ENCODE measurements around the gene DPP6.

Gene DPP6

DNA sequence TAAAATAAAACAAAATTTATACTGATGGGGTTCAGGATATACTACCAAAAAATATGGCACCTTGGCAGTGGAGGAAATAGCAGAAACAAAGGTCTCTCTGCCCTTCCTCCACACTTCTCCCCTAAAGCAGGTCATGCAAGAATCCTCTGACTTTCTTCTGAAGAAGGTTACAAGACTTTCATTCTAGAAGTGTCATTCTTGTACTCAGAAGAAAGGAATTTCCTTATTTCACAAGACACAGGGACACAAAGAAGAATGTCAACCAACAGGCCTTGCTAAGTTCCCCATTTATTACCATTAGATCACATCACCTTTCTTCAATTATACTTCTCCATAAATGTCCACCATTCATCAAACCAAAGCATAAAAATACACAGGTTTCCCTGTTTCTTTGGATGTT lies 480.6 kb downstream of the DPP6 start:
- DNase-seq (ENCODE audit: low read depth): no peak

DNA sequence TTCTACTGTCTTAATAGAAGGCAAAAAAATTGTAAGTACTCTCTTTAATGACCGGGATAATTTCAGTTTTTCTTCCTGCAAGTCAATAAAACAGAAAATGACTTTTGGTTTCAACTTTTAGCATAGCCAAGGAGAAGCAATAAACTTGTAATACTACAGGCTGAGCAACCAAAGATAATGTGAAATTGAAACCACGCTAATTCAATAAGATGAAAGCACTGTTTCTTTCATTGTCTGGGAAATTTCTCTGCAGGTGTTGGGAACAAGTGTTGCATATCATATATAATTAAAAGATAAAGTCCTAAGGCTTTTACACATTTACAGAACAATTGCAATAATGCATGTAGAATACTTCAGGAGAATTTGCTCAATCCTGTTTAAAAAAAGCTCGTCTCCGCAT lies 488.4 kb downstream of the DPP6 start:
- DNase-seq (ENCODE audit: low read depth): no peak

DNA sequence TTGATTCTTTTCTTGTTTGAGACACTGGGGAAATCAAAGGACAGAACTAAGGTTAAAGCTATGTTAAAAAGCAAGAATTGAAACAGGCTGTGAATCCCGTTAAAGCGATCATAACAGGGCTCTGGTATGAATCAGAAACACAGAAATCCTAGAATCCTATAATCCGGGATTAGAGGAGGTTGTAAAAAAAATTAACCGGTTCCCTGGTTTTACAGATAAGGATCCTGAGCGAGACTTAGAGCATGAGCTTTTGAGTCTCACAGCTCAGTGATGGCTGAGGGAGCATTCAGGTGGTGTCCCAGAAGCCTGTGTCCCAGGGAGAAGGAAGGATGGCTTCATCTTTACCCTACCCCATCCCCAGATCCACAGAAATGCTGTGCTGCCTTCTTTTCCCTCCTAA lies 489.4 kb downstream of the DPP6 start:
- no peak for DNase-seq (ENCODE audit: low read depth)

DNA sequence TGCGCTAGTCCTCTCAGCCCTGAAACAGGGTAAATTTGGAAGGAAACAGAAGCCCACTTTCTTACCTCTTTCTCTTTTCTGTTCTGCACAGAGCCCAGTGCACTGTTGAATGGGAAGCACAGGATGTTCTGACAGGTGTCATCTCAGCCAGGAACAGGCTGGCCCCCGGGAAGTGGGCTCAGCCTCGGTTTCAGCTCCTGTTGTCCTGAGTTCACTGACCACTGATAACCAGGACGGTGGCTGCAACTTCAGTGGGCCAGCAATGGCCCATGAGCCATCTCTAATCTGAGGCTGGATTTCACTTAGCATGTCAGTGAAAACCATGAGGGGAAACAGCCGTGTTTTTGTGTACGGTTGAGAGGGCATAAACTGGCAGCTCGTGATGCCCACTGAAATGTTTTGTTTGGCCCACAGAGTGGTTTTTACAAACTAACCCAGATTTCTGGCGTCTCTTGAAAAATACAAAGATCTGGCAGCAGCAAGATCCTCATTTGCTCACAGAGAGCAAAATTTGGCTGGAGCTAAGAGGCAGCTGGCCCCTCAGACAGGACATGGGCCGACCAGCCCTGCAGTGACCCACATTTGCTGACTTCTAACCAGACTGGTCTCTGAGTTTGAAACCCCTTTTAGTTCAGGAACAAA lies 494.9 kb downstream of the DPP6 start:
- no peak for DNase-seq (ENCODE audit: low read depth)

DNA sequence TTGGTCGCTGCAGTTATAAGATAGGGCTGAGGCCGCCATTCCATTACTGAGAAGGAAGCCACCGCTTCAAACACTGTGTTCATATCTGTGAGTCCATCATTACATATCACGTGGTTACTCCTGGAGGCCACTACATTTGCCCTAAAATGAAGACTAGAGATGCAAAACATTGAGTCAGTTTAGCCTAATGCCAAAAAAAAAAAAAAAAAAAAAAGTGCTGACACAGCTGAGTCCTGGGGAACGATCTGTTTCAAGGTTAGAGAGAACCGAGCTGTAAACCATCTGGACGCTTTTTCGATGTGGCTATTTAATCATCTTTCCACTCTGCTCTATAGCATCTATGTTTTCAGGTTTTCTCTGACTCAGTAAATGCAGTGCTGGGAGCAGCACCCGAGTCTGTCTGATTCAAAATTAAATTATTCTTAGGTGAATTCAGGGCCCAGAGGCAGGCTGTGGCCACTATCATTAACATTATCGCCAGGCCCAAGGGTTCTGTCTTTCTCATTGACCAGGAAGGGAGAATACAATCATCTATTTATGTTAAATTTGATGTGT lies 501.6 kb downstream of the DPP6 start:
- no peak for DNase-seq (ENCODE audit: low read depth)

DNA sequence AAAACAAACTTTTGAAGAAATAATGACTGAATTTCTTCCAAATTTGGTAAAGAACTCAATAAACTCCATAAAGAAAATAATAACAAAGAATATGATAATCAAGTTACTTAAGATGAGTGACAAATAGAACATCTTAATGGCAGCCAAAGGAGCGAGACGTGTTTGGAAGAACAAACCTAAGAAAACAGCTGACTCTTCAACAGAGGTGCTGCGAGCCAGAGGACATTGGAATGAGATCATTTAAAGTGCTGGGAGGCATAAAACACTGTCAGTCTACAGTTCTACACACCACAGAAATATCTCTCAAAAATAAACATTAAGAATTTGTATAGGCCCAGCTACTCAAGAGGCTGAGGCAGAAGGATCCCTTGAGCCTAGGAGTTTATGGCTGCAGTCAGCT lies 507.3 kb downstream of the DPP6 start:
- DNase-seq (ENCODE audit: low read depth): no peak

DNA sequence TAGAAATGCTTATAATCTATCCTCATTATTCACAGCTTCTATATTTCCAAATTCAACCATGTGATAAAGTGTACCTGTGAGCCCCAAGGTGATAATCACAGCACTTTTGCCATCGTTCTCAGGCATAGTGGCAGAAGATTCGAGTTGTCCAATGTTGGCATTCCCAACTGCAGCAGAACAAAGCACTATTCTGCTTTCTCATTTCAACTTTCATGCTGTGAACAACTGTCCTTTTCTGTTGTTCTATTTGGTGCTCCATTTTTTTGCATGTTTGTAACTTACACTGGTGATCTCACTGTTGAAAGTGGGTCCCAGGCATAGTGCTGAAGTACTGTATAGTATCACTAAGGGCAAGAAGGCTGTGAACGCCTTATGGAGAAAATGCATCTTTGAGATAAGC lies 512.5 kb downstream of the DPP6 start:
- DNase-seq (ENCODE audit: low read depth): no peak

DNA sequence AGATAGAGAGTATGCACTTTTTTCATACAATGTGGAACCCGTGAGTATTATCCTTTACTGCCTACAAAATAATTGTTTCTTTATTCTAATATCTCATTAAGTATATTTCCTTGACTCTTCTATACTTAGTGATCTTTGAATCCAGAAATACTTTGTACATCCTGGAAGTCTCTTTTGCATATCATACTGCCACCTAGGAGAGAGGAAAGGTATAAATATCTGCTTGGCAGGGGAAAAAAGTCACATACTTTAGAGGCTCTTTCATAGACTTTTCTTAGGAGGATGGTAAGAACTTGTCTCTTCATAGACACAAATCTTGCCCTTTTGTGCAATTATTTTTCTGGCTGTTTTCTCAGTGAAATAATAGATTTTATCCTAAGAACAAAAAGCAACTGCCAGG lies 514.7 kb downstream of the DPP6 start:
- no peak for DNase-seq (ENCODE audit: low read depth)

DNA sequence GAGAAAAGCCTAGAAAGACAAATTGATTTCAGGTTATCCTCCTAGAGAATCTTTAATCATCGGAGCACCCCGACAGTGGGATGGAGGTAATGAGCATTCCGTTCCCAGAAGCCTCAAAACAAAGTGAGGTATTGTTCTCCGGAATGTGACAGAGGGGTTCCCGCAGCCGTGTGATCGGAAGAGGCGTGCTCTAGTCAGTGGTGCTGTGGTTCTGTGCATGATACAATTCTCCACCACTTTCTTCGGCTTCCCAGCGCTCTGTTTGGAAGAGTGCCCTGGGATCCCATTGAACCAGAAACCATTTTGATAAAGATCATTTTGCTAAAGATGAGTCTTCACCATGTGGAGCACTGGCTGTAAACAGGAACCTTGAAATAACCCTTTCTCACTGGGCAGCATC lies 516.1 kb downstream of the DPP6 start:
- no peak for DNase-seq (ENCODE audit: low read depth)

DNA sequence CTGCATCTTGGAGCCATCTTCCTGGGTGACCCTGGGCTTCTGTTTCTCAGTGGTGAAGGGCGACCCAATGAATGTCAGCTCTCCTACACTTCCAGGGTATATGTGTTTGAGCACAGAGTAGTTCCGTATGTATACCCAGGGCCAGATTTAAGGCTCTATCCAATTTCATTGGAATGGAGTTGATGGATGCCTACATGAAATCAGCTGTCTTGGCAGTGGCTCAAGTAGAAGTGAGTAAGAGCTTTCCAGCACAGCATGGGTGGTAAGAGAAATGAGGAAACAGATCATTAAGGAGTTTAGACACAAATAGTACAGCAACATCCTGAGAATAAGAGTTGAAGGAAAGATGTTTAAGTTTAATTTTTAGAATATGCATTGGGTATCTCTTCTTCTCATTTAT lies 517.7 kb downstream of the DPP6 start:
- DNase-seq (ENCODE audit: low read depth): no peak

DNA sequence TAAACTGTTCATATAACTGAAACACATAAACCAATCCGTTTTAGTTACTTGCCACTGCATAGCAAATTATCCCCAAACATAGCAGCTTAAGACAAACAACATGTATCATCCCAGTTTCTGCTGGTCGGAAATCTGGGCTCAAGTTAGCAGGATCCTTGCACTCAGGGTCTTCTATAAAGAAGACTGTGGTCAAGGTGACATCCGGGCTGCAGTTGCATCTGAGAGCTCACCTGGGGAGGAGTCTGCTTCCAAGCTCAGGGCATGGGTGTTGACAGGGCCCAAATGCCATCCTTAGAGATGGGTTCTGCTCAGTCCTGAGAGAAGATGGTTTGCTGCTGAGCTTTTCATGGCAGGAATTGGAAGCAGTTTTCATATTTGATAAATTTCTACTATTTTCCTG lies 519.6 kb downstream of the DPP6 start:
- DNase-seq (ENCODE audit: low read depth): no peak

DNA sequence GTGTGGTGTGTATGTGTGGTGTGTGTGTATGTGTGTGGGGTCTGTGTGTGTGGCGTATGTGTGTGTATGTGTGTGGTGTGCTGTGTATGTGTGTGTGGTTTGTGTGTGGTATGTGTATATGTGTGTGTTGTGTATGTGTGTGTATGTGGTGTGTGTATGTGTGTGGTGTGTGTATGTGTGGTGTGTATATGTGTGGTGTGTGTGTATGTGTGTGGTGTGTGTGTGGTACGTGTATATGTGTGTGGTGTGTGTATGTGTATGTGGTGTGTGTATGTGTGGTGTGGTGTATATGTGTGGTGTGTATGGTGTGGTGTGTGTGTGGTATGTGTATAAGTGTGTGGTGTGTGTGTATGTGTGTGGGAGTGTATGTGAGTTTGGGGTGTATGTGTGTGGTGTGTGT lies 522.0 kb downstream of the DPP6 start:
- DNase-seq (ENCODE audit: low read depth): no peak

DNA sequence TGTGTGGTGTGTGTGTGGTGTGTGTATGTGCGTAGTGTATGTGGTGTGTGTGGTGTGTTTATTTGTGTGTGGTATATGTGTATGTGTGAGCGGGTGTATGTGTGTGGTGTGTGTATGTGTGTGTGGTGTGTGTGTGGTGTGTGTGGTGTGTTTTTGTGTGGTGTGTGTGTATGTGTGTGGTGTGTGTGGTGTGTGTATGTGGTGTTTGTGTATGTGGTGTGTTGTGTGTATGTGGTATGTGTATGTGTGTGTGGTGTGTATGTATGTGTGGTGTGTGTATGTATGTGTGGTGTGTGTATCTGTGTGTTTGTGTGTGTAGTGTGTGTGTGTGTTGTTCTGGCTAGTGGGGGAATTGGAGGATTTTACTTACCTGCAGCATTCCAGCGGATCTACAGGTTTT lies 523.3 kb downstream of the DPP6 start:
- DNase-seq (ENCODE audit: low read depth): no peak

DNA sequence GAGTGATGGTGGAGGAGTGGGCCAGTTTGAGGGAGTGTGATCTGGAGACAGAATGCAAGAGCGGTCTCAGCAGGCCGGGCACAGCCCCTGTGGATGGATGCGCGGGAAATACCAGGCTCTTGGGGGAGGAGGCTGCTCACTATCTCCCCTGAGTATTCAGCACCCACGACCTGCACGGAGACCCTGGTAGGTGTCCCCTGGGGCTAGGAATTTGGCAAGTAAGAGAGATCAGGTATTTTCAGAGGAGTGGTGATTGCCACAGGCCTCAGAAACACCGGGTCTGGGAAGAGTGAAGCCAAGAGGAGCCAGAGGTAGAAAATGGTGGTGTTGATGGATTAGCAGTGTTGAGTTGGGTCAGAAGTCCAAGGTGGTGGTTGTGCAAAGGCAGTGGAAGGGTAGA lies 524.4 kb downstream of the DPP6 start:
- no peak for DNase-seq (ENCODE audit: low read depth)

DNA sequence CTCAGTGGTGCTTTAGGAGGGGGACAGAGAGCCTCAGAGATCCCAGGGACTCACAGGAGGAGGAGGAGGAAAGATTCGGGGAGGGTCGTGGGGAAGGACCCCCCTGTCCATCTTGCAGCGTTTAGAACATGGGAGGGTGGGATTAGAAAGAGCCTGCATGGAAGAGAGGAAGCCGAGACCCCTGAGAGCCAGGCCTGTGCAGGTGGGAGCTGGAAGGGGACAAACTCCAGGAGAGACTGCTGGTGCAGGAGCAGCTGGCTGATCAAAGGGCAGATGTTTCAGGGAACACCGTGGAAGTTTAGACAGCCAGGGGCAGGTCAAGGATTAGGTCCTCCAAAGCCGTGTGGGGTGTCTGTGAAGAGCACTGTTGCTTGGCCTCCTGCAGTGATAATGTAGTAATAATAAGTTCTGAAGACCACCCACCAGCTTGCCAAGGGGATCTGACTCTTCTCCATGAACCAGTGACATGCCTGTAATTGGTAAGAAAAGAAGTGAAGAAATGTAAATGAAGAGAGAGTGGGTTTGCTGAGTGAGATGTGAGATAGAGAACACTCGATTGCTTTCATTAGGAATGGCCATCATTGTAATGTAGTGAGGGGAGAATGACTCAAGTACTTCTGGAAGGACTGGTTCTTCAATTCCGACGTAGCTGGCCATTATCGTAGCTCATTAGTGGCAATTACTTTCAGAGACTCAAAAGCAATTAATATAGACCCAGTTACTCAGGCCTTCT lies 525.1 kb downstream of the DPP6 start:
- no peak for DNase-seq (ENCODE audit: low read depth)

DNA sequence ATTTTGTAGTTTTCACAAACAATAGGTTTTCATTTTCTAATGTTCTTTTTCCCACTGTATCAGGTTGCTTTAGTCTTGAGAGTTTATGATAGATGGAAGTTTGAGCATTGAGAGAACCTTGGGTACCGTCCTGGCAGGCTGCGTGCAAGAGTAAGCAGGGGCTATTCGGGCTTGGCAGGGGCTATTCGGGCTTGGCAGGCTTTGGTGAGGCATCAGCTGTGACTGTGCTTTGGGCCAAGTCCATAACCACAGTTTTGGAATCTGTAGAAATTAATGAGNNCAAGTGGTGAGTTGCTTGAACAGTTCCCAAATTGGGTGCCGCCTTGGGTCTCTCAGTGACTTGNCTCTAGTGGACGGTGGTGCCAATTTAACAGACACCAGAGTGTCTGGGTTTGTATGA lies 526.1 kb downstream of the DPP6 start:
- DNase-seq (ENCODE audit: low read depth): no peak

DNA sequence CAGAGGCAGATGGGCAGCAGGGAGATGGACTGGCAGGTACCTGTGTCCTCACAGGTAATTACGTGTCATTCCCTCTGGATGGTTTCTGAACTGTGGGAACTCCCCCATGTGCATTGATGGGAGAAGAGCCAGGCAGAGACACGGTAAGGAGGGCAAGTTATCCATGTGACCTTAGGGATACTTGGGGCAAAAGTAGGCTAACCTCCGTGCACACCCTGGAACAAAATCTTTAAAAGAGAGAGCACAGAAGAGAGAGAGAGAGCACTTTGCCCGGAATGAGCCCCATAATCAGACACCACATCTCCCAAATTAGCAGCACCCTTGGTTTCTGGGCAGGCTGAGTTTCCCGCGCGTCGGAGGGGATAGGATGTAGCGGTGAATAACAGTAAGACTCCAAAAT lies 527.5 kb downstream of the DPP6 start:
- DNase-seq (ENCODE audit: low read depth): no peak

DNA sequence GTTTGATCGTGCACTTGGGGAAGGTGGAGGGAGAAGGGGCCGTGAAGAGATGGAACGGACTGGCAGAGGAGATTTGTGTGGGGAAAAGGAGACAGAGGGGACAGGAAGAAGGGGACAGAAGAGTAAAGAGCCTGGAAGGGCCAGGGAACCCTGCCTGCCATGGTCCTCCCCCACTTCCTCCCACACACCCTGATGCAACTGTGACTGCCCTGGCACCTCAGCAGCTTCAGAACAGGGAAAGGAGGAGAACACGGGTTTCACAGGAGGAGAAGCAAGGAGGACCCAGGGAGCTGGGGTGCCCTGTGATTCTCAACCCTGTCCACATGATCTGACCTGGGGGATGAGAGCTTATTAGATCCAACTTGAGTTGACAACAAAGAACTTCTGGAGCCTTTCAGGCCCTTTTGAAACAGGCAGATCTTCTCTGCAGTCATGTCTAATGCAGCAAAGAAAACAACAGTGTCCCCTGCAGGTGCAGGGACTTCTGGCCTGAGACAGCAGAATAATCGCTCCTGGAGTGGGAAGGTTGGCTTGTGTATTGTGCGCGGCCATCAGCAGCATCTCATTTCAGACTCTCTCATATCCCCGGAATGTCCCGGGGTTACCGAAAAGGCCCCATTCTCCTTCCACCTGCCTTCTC lies 529.2 kb downstream of the DPP6 start:
- DNase-seq (ENCODE audit: low read depth): no peak

DNA sequence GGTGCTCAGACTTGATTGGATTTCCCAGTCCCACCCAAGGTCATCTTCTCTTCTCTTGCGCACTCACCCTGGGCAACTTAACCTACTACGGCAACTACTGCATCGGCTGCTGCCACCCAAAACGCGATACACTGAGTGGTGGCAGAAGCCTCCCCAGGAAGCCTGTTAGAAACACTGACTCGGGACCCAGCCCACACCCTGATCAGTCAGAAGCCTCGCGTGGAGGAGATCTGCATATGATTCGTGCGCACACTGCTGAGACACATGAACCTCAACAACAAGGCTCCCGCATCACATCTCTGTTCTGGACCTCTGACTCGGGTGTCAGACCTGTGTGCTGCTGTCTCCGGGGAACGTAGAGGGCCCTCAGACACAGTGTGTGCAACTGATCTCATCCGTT lies 531.3 kb downstream of the DPP6 start:
- DNase-seq (ENCODE audit: low read depth): no peak

DNA sequence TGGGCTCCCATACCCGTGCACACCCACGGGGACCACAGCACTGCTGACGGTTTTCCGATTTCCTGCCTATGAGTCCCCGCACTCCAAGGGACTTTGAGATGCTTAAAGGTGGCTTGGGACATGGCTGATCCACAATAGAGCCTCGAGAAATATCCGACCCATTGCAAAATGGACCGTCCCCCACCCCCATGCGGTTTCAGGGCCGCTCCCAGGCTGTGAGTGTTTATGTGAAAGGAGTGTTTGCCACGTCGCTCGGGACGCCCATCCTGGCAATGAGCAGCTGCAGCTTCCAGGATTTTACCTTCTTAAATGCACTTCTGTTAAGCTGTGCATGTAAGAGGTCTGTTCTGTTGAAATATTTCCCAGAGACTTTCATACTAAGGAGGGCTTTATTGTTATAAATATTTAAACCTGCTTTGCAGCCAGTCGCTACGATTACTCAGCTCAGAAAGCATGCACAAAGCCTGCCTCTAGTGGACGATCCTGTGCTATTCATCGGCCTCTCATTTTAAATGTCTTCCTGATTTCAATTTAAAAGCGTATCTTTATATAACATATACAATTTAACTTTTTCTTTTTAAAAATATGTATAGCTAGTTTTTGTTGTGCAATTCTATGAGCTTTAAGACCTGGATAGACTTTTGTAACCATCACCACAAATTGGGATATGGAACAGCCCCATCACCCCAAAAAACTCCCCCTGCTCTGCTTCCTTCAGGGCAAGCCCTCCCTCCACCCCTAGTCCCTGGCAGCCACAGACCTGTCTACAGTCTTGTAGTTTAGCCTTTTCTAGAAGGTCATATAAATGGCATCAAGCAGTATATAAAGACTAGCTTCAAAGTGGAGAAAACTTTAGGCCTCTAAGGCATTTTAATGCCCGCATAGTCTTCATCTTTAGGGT lies 532.4 kb downstream of the DPP6 start:
- DNase-seq (ENCODE audit: low read depth): no peak

DNA sequence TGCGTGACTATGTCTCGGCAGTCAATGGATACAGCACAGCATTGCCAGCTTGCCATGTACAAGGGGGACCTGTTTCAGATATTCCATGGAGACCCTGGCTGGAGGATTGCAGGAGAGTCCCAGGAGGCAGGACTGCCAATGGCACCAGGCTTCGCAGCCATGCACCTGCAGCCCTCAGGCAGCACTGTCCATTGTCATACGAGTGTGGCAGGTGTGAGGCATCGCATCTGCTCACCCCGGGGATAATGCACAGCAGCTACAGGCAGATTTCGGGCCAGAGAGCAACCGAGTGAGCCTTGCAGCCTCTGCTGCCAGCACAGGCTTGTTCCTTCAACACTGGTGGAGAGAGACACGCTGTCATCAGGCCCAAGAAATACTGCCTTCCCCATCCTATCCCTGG lies 535.6 kb downstream of the DPP6 start:
- no peak for DNase-seq (ENCODE audit: low read depth)

DNA sequence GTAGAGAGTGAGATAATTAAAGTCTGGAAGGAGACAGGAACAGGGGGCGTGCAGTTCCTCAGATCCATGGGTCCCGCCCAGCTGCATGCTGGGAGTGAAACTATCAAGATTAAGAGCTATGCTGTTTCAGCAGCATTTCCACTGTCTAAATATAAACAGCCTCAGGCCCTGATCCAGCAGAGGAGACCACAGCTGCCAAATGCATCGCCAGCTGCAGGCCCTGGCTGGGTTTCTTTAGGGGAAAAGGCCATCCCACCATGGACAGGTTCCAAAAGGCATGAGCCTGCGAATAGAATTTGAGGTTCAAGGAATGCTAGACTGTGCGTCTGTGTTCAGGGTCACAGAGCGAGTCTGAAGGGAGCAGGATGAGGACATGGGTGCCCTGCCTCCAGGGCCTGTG lies 539.3 kb downstream of the DPP6 start:
- DNase-seq (ENCODE audit: low read depth): no peak

Measured in activated T-helper 9 cell treated with anti-CD3 and anti-CD28 coated beads, Interleukin-2, amount 50 U/mL, for 16 hours (primary cell).